ENCODE data around the gene SPEF2.

DNA sequence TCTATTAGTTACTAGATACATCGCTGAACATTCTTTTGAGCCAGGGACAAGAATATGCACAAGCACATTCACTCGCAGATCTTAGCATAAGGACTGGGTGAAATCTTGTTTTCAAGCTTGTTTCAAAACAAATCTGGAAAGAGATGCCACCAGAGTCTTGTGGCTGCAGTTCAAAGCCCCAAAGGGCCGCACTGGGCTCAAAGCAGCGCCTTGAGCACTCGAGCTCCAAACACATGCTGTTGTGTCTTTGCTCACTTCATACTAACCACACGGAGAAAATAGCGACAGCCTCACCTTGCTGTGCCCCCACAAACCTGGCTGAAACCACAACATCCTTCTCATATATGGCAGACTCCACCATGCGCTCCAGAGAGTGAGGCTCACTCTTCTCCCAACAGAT, 204.8 kb downstream of the SPEF2 start:
- TF ChIP-seq POLR2A (IDR thresholded peaks at IDR 0.05; ENCODE audit: low read depth, low read length) (no peak), POLR2AphosphoS5 (IDR thresholded peaks at IDR 0.05; ENCODE audit: low read depth, low read length) (no peak)

Measured in GM12892 (cell line).